GM11168 (cell line): ENCODE results near the gene HYAL3.

ENCODE experiments used
- in situ Hi-C: fragments of 300-500 bp; cut with MboI; formaldehyde crosslinking; loops from one replicate; pipeline ENCODE4 v1.12.0; 2022; ENCODE audit warnings: low sequenced_read_pairs; ENCODE audit not compliant: unreplicated experiment

Gene HYAL3

GRCh38 chr3:50330330-50330729 is 31.1 kb upstream of the HYAL3 start:
- in situ Hi-C loops = no loop called here

- in situ Hi-C loops = no loop called here
Observed at GRCh38 chr3:50327943-50328691, 28.9 kb upstream of the HYAL3 start, which contains the start of gene TUSC2. Gene TUSC2, minus strand, starts transcription at chr3:50328223. Its CDS starts 124 bp downstream, at chr3:50328099.

GRCh38 chr3:50327129-50327528 is 27.9 kb upstream of the HYAL3 start:
- in situ Hi-C loops = no loop called here

GRCh38 chr3:50326182-50326541 is 27.0 kb upstream of the HYAL3 start:
- in situ Hi-C loops = no loop called here

- in situ Hi-C loops = no loop called here
Observed at GRCh38 chr3:50325497-50326181, 26.4 kb upstream of the HYAL3 start.

- in situ Hi-C loops = no loop called here
Observed at GRCh38 chr3:50325113-50325480, 25.9 kb upstream of the HYAL3 start.

- in situ Hi-C loops = no loop called here
Observed at GRCh38 chr3:50324351-50325112, 25.3 kb upstream of the HYAL3 start.

GRCh38 chr3:50323614-50324199 is 24.5 kb upstream of the HYAL3 start:
- in situ Hi-C loops = no loop called here

GRCh38 chr3:50323092-50323600 is 23.9 kb upstream of the HYAL3 start:
- in situ Hi-C loops = no loop called here

GRCh38 chr3:50322386-50323091 is 23.3 kb upstream of the HYAL3 start, which contains the start of gene HYAL2:
Gene HYAL2, minus strand, starts transcription at chr3:50322745. Its CDS starts 2,256 bp downstream, at chr3:50320489.
- in situ Hi-C loops = no loop called here

- in situ Hi-C loops = no loop called here
Observed at GRCh38 chr3:50322115-50322385, 22.8 kb upstream of the HYAL3 start.

- in situ Hi-C loops = no loop called here
Observed at GRCh38 chr3:50321336-50322114, 22.3 kb upstream of the HYAL3 start.

- in situ Hi-C loops = no loop called here
Observed at GRCh38 chr3:50320853-50321335, 21.7 kb upstream of the HYAL3 start.

- in situ Hi-C loops = no loop called here
Observed at GRCh38 chr3:50319894-50320625, 20.9 kb upstream of the HYAL3 start.

- in situ Hi-C loops = no loop called here
Observed at GRCh38 chr3:50319181-50319893, 20.1 kb upstream of the HYAL3 start.

- in situ Hi-C loops = no loop called here
Observed at GRCh38 chr3:50318615-50319014, 19.4 kb upstream of the HYAL3 start.

- in situ Hi-C loops = no loop called here
Observed at GRCh38 chr3:50318163-50318562, 19.0 kb upstream of the HYAL3 start.

- in situ Hi-C loops = no loop called here
Observed at GRCh38 chr3:50317300-50317699, 18.1 kb upstream of the HYAL3 start.
